Raji (cell line): ENCODE measurements around the gene PPP4R1.

Source experiments
- POLR2A ChIP-seq: IDR thresholded peaks from 2 replicates; pipeline ENCODE4 v1.6.1; 2011; ENCODE audit warnings: low read depth, low read length, control low read depth; ENCODE audit not compliant: insufficient read depth

The PPP4R1 gene

GRCh38 chr18:9522952-9523351 is 91.4 kb downstream of the PPP4R1 start:
- no peak for TF ChIP-seq POLR2A

DNA sequence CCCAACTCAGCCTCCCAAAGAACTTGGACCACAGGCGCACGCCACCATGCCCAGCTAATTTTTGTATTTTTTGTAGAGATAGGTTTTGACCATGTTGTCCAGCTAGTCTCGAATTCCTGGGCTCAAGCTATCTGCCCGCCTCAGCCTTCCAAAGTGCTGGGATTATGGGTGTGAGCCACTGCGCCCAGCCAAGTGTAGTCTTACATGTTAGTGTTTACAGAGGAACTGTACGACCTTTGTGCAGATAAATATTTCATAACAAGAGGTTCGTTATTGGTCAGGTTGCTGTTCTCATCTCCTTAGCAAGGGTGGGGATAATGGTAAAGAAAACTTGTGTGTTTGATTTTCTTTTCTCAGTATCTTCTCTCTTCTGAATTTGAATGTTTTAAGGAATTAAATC is 92.6 kb downstream of the PPP4R1 start:
- TF ChIP-seq POLR2A, result no peak

- no peak for TF ChIP-seq POLR2A
Measured at GRCh38 chr18:9520666-9521065, 93.7 kb downstream of the PPP4R1 start.

DNA sequence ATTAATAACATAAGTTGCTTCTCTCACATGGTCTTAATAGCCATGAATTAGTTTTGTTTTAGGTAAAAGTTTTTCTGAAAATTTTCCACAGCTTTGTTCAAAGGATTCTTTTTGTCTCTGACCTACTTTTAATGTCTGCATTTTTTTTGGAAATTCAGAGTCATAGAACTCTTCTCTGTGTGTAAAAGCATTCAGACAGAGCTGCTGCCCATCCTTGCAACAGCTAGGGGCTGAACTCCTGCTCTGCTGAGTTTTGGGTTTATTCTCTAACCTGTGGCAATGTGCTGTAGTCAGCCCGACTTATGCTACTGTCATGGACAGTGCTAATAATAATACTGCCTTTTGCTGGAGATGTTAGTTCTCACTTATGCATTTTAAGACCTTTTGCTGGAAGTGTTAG is 95.0 kb downstream of the PPP4R1 start:
- TF ChIP-seq POLR2A, result no peak

- TF ChIP-seq POLR2A, result no peak
Measured at GRCh38 chr18:9517869-9518268, 96.5 kb downstream of the PPP4R1 start.

- no peak for TF ChIP-seq POLR2A
Measured at GRCh38 chr18:9516437-9517064, 97.8 kb downstream of the PPP4R1 start.

DNA sequence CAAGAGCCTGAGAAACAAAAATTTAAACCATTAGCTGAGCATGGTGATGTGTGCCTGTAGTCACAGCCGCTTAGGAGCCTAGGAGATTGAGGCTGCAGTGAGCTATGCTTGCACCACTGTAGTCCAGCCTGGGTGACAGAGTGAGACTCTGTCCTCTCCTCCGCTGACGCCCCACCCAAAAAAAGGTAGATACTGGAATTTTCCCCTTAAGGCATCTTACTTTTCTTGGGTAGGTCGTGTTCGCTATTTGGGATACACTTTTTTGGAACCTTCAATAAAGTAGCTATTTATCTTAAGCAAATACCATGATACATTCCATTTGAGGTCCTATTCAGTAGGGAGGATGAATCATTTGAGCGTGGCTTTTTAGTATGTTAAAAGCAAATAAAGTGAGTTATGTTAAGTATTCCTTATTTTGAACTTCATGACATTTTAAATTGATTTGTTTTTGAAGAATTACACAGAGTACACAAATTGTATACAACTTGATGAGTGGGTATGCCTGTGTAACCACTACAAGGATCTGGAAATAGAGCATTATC is 100.3 kb downstream of the PPP4R1 start:
- no peak for TF ChIP-seq POLR2A

DNA sequence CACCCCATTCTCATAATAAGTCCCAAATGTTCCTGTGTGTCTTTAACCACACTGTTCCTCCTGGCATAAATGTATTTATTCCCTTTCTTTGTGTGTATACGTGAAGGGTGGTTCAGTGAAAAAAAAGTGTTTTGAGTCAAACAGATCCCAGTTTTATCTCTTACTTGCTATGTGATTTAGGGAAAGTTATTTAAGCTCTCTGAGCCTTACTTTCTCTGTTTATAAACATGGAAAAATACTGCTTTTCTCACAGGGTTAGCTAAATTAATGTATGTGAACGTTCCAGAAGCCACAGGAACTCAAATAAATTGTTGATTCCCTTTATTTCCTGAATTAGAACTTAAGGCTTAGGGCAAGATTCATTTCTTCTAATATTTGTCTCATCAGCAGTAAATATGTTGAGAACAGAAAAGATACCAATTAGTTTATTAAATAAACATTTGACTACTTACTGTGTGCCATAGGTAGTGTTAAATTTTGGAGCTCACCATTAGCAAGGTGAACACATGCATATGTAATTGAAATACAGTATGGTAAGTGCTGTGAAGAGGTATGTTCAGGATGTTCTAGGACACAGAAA is 105.8 kb downstream of the PPP4R1 start:
- TF ChIP-seq POLR2A, result no peak

DNA sequence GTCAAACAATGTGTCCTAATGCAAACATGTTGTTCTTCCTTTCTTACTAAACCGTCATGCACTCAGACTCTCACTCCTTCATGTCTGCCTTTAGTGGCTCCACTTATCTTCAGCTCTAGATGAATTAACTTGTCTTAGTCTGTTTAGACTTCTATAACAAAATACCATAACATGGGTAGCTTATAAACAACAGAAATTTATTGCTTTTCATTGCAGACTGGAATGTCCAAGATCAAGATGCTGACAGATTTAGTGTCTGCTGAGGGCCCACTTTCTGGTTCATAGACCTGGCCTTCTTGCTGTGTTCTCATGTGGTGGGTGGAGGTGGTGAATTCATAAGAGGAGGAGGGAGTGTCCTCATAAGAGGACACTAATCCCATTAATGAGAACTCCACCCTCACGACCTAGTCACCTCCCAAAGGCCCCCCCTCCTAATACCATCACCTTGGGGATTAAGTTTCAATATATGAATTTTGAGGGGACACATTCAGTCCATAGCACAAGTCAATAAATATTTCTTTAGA is 106.7 kb downstream of the PPP4R1 start:
- TF ChIP-seq POLR2A, result no peak

DNA sequence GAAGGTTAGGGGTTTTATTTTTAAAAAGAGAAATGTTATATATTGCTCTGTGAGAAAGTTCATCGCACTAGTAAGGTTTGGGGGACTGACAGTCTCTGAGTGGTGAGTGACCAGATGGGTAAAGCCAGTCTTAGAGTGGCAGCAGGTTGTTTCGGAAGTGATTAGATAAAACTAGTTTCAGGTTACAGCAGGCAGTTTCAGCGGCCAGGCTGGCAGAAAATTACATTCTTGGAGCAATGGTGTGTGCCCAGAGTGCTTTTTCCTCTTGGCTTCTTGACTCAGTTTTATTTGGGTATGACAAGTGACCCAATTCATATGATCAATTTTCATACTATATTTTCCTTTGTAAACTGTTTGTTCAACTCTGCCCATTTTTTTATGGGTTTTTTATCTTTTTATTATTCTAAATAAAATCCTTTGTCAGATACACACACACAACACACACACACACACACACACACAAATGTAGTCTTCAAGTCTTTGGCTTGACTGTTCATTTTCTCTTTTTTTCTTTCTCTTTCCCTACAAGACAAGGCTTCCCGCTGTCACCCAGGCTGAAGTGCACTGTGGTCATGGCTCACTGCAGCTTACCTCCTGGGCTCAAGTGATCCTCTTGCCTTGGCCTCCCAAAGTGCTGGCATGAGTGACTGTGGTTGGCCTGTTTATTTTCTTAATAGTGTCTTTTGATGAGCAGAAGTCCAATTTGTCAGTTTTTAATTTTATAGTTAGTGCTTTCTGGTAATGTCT is 108.1 kb downstream of the PPP4R1 start:
- no peak for TF ChIP-seq POLR2A
